ENCODE measurements around the gene MEGF9.
"Not testable (repeated sequence)": the region's sequence is repeated elsewhere in the genome, so short reads cannot be mapped to it uniquely, and the experiment has no call there.

MEGF9 gene

DNA sequence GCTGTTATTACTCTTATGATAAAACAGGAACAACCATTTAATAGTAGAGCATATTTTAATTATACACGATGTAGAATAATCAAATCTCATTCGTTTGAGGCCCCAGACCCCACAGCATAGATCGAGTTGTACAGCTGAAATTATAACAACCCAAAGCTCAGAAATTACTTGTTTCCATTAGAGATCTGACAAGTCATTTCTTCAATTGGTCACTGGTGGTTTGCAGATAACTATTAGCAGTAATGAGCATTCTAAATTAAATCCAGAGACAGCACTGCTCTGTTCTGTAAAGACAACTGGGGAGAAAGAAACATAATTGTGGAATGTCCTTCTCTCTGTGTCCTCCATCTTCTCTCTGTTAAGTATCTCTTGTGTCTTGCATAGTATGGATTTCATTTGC lies 147.2 kb downstream of the MEGF9 start:
- Mint-ChIP-seq H3K36me3 (peaks cover 29 to 66% of the 10 kb centered on the region in 2 donors), H3K4me3 (no peak overlapping the region), H3K27me3 (no peaks in the 10 kb centered on the region), H3K4me1 (peaks cover 6 to 8% of the 10 kb centered on the region in 2 donors), H3K27ac (no peak overlapping the region), H3K9me3 (no peaks in the 10 kb centered on the region)
- no peak for ATAC-seq (replicated peaks)
- no peak for DNase-seq

DNA sequence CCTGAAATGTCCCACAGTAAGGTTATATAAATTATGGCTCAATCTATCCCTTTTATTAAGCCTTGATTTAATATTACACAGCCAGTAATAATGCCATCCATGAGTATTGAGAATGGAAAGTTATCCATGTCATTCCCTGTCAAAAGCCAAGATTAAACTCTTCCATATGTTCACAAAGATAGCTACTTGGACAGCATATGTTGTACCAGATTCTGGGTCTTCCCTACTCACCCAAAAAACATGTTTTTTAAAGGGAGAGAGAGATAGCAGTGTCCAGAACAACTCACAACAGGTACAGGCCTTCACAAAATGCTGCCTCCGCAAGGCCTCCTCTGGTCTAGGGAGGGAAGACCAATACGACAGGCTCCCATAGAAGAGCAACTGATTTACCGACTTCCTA lies 149.7 kb downstream of the MEGF9 start:
- H3K4me3 Mint-ChIP-seq, result no peak overlapping the region
- DNase-seq (no peak), ATAC-seq (replicated peaks) (no peak)
- peaks cover 6 to 11% of the 10 kb centered on the region in 2 donors for H3K4me1 Mint-ChIP-seq
- H3K27me3 Mint-ChIP-seq, result no peaks in the 10 kb centered on the region
- H3K27ac Mint-ChIP-seq, result no peak overlapping the region
- no peaks in the 10 kb centered on the region for H3K9me3 Mint-ChIP-seq
- peaks cover 36 to 64% of the 10 kb centered on the region in 2 donors for H3K36me3 Mint-ChIP-seq

DNA sequence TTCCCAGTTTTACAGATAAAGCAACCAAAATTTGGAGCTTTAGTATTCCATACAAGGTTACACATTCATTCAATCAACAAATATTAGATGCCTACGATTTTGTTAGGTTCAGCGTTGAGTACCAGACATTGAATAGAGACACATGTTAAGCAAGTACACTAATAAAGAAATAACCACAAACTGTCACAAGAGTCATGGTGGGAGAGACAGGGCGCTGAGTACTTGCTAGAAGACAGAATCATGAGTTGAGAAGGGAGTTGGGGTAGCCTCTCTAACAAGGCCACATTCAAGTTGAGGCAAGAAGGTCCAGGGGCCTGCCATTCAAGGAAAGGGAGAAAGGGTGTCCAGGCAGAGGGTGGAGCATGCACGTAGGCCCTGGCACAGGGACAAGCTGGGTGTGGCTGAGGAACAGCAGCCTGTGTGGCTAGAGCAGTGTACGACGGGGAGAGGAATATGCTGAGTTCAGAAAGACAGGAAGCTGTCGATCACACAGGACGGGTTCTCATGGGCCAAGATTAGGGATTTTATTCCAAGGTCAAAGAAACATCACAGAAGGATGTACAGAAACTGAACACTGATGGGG lies 151.3 kb downstream of the MEGF9 start:
- H3K27me3 Mint-ChIP-seq, result no peaks in the 10 kb centered on the region
- DNase-seq (no peak), ATAC-seq (replicated peaks) (no peak)
- H3K27ac Mint-ChIP-seq, result no peak overlapping the region
- no peaks in the 10 kb centered on the region for H3K9me3 Mint-ChIP-seq
- no peak overlapping the region for H3K4me3 Mint-ChIP-seq
- H3K36me3 Mint-ChIP-seq, result peaks cover 34 to 59% of the 10 kb centered on the region in 2 donors
- peaks cover 6 to 14% of the 10 kb centered on the region in 2 donors for H3K4me1 Mint-ChIP-seq

DNA sequence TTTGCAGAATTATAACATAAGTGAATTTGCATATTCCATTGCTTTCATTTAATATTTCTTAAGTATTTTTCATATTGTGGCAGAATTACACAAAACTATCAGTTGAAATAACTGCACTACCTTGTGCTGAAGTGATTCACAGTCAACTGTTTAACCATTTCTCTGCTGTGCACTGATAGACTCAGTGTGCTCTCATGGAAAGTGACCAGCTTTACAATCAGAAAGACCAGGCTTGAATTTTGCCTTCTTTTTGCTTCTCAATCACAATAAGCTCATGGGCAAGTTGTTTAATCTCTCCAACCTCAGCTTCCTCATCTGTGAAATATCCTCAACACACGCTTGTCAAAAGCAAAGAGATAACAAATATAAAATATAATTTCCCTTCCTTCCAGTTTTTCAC lies 152.6 kb downstream of the MEGF9 start:
- DNase-seq (no peak), ATAC-seq (replicated peaks) (no peak)
- Mint-ChIP-seq H3K9me3 (no peaks in the 10 kb centered on the region), H3K4me1 (peaks cover 13 to 17% of the 10 kb centered on the region in 2 donors), H3K4me3 (no peak overlapping the region), H3K27me3 (no peaks in the 10 kb centered on the region), H3K36me3 (peaks cover 31 to 58% of the 10 kb centered on the region in 2 donors), H3K27ac (no peak overlapping the region)

- Mint-ChIP-seq H3K36me3 (peaks cover 33 to 50% of the 10 kb centered on the region in 2 donors), H3K4me3 (no peak overlapping the region), H3K27ac (no peak overlapping the region)
Measured at GRCh38 chr9:120559546-120559945, 154.7 kb downstream of the MEGF9 start.

GRCh38 chr9:120558454-120558853 lies 155.8 kb downstream of the MEGF9 start:
- peaks cover 33 to 49% of the 10 kb centered on the region in 2 donors for H3K36me3 Mint-ChIP-seq
- H3K9me3 Mint-ChIP-seq, result no peaks in the 10 kb centered on the region
- H3K4me1 Mint-ChIP-seq, result peaks cover 15 to 20% of the 10 kb centered on the region in 2 donors
- no peak overlapping the region for H3K4me3 Mint-ChIP-seq
- H3K27ac Mint-ChIP-seq, result no peak overlapping the region
- H3K27me3 Mint-ChIP-seq, result no peaks in the 10 kb centered on the region
- DNase-seq (no peak), ATAC-seq (replicated peaks) (no peak)

More at GRCh38 chr9:120559546-120559945, 154.7 kb downstream of the MEGF9 start:
- Mint-ChIP-seq H3K9me3 (no peaks in the 10 kb centered on the region), H3K27me3 (no peaks in the 10 kb centered on the region), H3K4me1 (peaks cover 15 to 20% of the 10 kb centered on the region in 2 donors)
- DNase-seq (no peak), ATAC-seq (replicated peaks) (no peak)

- DNase-seq, result no peak
- Mint-ChIP-seq H3K9me3 (no peaks in the 10 kb centered on the region), H3K27me3 (no peaks in the 10 kb centered on the region), H3K27ac (no peak overlapping the region), H3K36me3 (peaks cover 30 to 47% of the 10 kb centered on the region in 2 donors), H3K4me1 (peaks cover 15% of the 10 kb centered on the region in 2 donors), H3K4me3 (no peak overlapping the region)
- ATAC-seq (replicated peaks), result no peak
Measured at GRCh38 chr9:120557205-120557604, 157.1 kb downstream of the MEGF9 start.

GRCh38 chr9:120556775-120557174 lies 157.5 kb downstream of the MEGF9 start:
- no peaks in the 10 kb centered on the region for H3K27me3 Mint-ChIP-seq
- no peak overlapping the region for H3K27ac Mint-ChIP-seq
- ATAC-seq (replicated peaks) (no peak), DNase-seq (no peak)
- no peak overlapping the region for H3K4me3 Mint-ChIP-seq
- peaks cover 15% of the 10 kb centered on the region in 2 donors for H3K4me1 Mint-ChIP-seq
- H3K9me3 Mint-ChIP-seq, result no peaks in the 10 kb centered on the region
- H3K36me3 Mint-ChIP-seq, result peaks cover 28 to 48% of the 10 kb centered on the region in 2 donors

- no peak overlapping the region for H3K4me3 Mint-ChIP-seq
- no peaks in the 10 kb centered on the region for H3K27me3 Mint-ChIP-seq
- ATAC-seq (replicated peaks) (peak; percentile 74 to 82), DNase-seq (no peak)
- H3K9me3 Mint-ChIP-seq, result no peaks in the 10 kb centered on the region
- H3K36me3 Mint-ChIP-seq, result peaks cover 32 to 54% of the 10 kb centered on the region in 2 donors
- no peak overlapping the region for H3K27ac Mint-ChIP-seq
- peaks cover 15% of the 10 kb centered on the region in 2 donors for H3K4me1 Mint-ChIP-seq
Measured at GRCh38 chr9:120555839-120556238, 158.4 kb downstream of the MEGF9 start.

- peaks cover 8 to 14% of the 10 kb centered on the region in 2 donors for H3K4me1 Mint-ChIP-seq
Measured at GRCh38 chr9:120552210-120552704, 162.0 kb downstream of the MEGF9 start.

More at GRCh38 chr9:120552210-120552704, 162.0 kb downstream of the MEGF9 start:
- ATAC-seq (replicated peaks); H3K4me3 Mint-ChIP-seq; H3K27ac Mint-ChIP-seq; H3K27me3 Mint-ChIP-seq; H3K9me3 Mint-ChIP-seq; DNase-seq: not testable (repeated sequence)
- H3K36me3 Mint-ChIP-seq, result peaks cover 28 to 47% of the 10 kb centered on the region in 2 donors

All from stimulated activated naive B cell treated with anti-CD40 and anti-IgM and Interleukin-4, amounts not matched to agents 10 μg/mL and 1 μg/mL and 100 μg/mL, for 72 hours (primary cell).